K562 (cell line): ENCODE results near the gene SLX9.

Experiments used
- DEAF1 ChIP-seq: fragments of 450-650 bp; formaldehyde crosslinking; IDR thresholded peaks from 2 replicates; pipeline ENCODE4 v1.4.0; 2020; ENCODE audit warnings: mild to moderate bottlenecking, moderate library complexity
- MTF1 ChIP-seq: fragments of 250-450 bp; sonication (Bioruptor Pico); IDR thresholded peaks from 2 replicates; pipeline ENCODE4 v1.9.0; 2021; ENCODE audit warnings: moderate library complexity, mild to moderate bottlenecking, inconsistent platforms, borderline replicate concordance
- POLR2A ChIP-seq: fragments of 450-650 bp; conservative IDR thresholded peaks from 2 replicates; pipeline ENCODE4 v1.6.1; 2016
- TCF7 ChIP-seq: sonication (generic); IDR thresholded peaks from 2 replicates; pipeline ENCODE4 v1.6.1; 2016; ENCODE audit warnings: antibody characterized with exemption, borderline replicate concordance
- ZNF263 ChIP-seq: sonication (generic); formaldehyde crosslinking; IDR thresholded peaks from 2 replicates; pipeline ENCODE4 v1.8.0; 2022; ENCODE audit warnings: mild to moderate bottlenecking, missing genetic modification reagents, borderline replicate concordance

- TF ChIP-seq DEAF1 (CRISPR knock-in tag): no peak
- TF ChIP-seq TCF7: no peak
- no peak for TF ChIP-seq MTF1
- no peak for TF ChIP-seq ZNF263 (CRISPR knock-in tag)
- TF ChIP-seq POLR2A: no peak
Measured at GRCh38 chr21:45022736-45023135, 82.9 kb downstream of the SLX9 start.
